Umbilical cord (tissue), 2 donors: Measurements from ENCODE around the gene DNAJC3. TPM values are rescaled to one million over a fixed set of nuclear protein-coding genes. Genes with fewer than 3 reads are reported as not detected.
"Not testable (repeated sequence)": the region's sequence is repeated elsewhere in the genome, so short reads cannot be mapped to it uniquely, and the experiment has no call there.

Experiments used
- DNase-seq: peaks from one replicate; pipeline ENCODE4 v3.0.0-alpha.2; 2015; ENCODE audit warnings: low spot score
- total RNA-seq: library from RNA; depleted of rRNA; stranded (reverse); fragments of >200 nt; gene quantifications from one replicate; pipeline ENCODE4 v1.2.3, GENCODE V29; 2014; ENCODE audit warnings: low replicate concordance; ENCODE audit not compliant: insufficient read depth

Gene DNAJC3
- total RNA-seq, 1 donor from 2014 or later: 60.9 TPM

DNA sequence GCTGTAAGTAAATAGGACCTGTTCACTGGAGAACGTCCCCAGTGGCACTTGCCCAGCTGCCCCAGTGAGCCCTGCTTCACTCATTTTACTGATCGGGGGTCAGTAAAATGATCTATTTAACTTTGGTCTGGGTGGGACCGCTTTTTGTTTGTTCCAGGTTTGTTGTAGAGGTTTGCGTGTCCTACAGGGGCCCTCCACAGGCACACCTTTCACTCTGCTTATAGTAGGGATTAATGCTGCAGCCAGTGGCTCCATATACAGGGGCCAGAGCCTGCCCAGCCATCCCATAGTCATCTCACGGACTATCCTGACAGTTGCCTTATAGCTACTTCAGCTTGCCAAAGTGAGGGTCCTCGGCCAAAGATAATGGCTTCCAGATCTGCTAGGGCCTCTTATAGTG lies 104.1 kb downstream of the DNAJC3 start:
- no peak for DNase-seq

DNA sequence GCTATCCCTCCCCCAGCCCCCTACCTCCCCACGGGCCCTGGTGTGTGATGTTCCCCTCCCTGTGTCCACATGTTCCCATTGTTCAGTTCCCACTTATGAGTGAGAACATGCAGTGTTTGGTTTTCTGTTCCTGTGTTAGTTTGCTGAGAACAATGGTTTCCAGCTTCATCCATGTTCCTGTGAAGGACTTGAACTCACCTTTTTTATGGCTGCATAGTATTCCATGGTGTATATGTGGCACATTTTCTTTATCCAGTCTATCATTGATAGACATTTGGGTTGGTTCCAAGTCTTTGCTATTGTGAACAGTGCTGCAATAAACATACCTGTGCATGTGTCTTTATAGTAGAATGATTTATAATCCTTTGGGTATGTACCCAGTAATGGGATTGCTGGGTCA lies 105.0 kb downstream of the DNAJC3 start:
- DNase-seq: not testable (repeated sequence)

DNA sequence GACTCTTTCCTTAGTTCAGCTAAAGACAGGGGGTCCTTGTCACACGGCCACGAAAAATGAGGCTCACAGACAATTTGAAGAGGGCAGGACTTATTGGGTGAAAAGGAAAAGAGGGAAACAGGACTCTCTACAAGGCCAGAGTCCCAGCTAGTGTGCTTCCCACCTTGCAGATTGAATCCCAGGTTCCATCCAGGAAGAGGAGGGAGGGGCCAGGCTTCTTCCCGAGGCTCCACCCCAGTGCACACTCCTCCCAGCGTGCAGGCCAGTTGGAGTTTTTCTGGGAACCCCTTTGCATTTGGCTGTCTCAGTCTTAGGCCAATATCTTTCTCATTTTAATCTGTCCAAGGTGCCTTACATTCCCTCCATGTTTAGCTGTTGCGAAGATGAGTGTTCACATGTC lies 106.8 kb downstream of the DNAJC3 start:
- DNase-seq: no peak

DNA sequence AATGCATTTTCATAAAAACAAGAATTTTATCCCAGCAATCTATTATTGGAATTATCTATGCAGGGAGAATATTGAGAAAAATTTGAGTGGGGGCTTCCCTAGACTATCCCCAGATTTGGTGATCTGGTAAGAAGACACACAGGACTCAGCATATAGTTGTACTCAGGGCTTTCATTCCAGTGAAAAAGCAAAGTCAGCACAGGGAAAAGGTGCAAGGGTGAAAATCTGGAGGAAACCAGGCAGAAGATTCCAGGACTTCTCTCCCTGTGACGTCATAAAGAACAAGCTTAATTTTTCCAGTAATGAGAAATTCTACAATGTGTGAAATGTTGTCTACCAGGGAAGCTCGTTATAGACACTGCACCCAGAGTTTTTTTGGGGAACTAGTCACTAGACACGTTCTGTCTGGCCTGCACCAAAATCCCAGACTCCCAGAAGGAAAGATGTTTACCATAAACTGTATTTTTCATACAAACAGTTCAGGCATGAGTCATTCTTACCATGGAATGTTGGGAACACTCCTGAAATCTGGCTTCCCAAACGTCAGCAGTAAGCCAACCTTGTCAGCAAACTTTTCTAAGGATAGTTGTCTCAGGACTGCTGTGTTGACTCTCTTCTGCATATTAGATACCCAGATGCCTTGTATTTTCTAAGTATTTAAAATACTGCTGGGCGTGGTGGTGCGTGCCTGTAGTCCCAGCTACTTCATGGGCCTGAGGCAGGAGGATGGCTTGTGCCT lies 107.4 kb downstream of the DNAJC3 start:
- peak; percentile 67 for DNase-seq

DNA sequence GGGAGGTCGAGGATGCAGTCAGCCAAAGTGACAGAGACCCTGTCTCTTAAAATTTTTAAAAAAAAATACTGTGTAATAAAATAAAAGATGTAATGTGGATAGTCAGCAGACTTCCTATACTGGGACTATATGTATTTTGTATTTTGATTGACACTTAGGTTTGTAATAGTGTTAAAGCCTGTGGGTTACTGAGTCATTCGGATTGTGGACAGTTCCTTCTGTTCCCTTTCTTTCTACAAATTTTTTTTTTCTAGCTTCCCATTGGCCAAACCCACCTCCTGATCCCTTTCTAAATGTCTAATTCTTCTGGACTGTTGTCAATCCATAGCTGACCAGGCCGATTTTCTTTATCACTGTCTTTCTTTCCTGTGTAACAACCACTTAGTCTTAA lies 108.0 kb downstream of the DNAJC3 start:
- no peak for DNase-seq

DNA sequence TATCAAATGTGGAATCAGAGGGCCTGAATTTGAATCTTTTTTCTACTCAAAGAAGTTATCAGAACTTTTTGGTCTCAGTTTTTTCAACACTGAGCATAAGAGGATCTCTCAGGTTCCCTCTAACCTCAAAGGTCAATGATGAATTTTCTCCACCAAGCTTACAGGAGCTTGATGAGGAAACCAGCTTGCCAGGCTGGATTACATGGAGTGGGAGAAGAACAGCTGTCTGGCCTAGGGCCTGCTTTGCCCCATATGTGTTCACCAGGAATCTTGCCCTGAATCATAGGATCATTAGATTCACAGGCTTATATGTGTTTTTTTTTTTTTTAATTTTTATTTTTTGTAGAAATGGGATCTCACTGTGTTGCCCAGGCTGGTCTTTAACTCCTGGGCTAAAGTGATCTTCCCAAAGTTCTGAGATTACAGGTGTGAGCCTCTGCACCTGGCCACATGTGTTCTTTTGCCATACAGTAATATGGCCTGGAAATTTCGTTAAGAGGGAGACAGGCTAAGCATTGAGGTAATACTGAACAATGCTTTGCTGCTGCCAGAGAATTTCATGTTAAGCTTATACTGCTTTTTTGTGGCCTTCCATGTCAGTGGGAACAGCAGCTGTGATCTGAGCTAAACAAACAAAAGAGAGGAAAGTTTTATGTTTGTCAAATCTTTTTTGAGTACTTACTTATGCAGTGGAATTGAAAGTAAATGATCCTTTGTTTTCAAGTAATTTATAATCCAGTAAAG lies 110.6 kb downstream of the DNAJC3 start:
- no peak for DNase-seq

DNA sequence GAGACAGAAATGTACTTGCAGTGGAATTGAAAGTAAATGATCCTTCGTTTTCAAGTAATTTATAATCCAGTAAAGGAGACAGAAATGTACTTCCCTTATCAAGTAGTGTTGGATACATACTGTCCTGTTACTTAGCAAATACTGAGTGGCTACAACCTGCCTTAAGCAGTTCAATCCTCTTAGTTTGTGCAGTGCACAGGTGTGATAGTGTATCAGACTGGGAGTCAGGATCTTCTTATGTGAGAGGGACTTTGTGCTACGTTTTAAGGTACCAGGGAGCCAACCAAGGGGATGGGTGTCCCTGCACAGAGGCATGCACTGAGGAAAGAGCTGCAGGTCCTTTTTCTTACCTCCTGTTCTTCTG lies 111.1 kb downstream of the DNAJC3 start:
- DNase-seq: no peak

DNA sequence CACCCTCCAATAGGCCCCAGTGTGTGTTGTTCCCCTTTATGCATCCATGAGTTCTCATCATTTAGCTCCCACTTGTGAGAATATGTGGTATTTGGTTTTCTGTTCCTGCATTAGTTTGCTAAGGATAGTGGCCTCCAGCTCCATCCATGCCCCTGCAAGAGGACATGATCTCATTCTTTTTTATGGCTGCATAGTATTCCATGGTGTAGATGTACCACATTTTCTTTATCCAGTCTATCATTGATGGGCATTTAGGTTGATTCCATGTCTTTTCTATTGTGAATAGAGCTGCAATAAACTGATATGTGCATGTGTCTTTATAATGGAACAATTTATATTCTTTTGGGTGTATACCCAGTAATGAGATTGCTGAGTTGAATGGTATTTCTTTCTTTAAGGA lies 112.4 kb downstream of the DNAJC3 start:
- not testable (repeated sequence) for DNase-seq

DNA sequence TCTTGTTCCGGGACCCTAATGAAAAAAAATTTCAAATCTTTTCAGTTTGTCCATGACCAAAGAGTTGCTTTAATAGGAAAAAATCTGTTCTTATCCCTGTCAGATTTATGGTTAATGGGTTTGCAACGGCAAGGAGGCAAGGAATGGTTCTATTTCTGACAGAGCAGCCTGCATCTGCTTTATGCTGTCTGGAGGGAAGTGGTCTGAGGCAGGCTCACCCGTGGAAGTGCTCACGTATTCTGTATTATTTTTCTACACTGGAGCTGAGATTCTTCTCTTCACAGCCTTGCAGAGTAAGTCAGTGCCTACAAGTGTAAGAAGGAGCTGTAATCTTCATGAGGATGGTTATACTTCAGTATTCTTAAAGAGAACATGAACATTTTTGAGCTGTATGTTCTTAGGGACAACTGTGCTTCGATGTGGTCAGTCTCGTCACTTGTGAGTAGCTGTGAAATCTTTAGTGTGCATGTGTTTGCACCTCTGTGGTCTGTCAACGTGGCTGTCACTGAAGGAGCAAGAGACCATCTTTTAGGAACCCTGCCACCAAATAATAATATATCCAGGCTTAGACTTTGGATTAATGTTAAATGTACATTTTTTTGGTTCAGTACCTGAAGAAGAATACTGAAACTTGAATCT lies 114.3 kb downstream of the DNAJC3 start:
- no peak for DNase-seq

DNA sequence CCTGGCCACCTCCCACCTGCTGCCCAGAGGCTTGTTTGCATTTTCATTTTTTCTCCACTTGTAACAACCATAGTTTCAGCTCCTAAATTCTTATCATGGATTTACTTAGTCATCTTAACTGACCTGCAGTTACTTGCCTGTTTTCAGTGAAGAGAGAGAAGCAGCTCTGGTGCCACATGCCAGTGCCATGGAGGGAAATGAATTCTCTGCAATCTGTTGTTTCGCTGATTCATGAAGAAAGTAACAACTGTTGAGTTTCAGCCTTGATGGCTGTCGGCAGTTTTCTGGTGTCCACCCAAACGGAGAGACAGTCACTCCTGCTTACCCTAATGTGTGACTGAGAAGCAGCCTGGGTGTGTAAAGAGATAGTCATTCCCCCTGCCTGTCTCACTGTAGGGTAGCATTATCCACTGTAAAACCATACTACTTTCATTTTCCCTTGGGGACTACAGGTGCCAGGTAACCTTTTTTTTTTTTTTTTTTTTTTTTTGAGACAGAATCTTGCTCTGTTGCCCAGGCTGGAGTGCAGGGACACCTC lies 116.1 kb downstream of the DNAJC3 start:
- DNase-seq: no peak

DNA sequence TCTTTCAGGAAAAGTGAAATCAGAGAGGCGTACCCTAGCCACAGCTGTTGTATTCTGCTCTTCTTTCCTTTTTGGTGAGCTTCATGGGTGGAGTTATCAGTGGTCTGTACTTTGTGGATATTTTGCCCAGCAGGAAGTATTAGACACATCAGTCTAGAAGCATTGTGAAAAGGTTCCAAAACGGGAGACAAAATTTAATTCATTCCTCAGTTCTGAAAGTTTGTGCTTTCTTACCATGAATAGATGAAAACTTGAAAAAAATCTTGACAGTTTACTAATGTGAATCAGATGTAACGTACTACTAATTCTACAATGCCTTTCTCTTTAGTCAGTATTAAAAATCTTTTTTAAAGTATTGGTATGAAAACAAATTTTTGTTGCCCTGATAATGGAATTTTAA lies 116.8 kb downstream of the DNAJC3 start:
- no peak for DNase-seq

DNA sequence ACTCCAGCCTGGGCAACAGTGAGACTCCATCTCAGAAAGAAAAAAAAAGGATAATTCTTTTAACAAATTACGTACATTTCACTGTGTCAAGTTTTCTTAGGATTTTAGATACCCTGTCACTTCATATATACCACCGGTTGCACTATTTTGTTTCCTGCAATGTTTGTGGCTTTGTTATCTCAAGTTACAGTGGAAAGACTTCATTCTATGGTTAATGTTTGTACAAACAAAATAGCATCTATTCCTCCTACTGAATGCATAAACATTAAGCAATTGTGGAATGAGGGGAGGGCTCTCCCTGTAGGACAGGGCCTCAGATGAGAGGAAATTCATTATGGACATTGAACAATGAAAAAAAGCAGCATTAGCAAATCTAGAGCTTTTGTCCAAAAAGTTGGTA lies 120.1 kb downstream of the DNAJC3 start:
- no peak for DNase-seq

DNA sequence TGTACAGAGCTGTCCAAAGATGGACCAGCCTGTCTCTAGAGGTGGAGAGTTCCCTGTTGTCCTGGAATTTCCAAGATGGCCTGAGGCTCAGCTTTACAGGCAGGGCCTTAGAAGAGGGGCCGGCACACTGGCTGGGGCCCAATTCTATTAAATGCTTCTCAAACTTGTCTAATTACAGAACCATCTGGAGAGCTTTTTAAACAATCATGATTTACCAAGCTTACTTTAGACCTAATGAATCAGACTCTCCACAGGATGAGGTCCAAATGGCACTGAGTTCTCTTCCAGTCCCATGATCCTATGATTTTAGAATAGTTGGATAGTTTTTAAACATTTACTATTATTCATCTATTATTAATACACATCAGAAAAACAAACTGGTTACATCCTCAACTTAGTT lies 123.5 kb downstream of the DNAJC3 start:
- no peak for DNase-seq

DNA sequence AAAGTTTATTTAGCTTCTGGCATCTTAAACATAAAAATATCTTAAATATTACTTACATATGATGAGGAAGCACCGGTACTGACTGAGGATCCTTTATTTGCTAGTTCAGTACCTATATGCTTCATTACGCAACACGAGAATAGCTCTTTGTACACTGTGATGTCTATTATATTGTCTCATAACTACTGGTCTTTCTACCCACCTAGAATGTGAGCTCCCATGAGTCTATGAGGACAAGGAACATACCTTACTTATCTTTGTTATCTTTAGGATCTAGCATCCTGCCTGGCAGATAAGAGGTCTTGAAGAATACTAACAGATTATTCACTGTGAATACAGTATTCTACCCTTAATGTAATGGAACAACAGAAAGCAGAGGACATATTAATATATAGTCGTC lies 124.9 kb downstream of the DNAJC3 start:
- DNase-seq: no peak

DNA sequence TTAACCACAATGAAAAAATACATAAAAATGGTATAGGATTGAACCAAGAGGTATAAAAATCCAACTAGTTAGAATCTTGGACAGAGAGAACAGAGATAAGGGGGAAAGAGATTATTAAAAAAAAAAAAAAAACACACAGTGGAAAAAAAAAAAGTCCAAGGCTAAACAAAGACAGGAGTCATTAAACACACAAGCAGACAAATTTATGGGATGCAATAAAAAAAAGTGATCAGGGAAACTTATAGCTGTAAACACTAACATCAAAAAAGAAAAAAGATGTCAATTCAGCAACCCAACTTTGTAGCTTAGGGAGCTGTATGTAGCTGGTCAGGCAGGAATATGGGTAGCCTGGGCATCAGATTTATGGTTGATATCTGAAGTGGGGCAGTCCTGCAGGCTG lies 129.0 kb downstream of the DNAJC3 start:
- DNase-seq: no peak

DNA sequence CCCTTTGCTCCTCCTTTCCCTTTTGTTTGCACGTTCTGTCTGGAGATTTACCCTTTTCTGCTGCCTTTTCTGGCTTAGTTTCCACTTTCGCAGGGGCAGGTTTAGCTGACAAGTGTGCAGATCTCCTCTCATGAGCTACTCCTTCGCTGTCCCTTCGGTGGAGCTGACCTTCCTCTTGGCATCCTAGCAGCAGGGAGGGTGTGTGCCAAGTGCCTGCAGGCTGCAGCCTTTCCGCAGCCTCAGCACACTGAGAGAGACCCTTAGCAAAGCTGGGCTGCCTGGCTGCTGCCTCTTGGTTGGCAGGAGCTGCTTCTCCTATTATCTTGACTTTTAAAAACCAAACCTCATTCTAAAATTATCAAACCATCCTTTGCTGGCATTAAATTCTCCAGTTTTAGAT lies 132.5 kb downstream of the DNAJC3 start:
- no peak for DNase-seq

DNA sequence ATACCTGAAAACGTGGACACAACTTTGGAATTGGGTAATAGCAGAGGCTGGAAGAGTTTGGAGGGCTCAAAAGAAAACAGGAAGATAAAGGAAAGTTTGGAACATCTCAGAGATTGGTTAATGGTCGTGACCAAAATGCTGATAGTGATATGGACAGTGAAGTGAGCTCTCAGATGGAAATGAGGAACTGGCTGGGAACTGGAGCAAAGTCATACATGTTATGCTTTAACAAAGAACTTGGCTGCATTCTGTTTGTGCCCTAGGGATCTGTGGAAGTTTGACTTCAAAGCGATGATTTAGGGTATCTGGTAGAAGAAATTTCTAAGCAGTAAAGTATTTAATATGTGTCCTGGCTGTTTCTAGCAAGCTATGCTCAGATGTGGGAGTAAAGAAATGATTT lies 136.2 kb downstream of the DNAJC3 start:
- DNase-seq: no peak

DNA sequence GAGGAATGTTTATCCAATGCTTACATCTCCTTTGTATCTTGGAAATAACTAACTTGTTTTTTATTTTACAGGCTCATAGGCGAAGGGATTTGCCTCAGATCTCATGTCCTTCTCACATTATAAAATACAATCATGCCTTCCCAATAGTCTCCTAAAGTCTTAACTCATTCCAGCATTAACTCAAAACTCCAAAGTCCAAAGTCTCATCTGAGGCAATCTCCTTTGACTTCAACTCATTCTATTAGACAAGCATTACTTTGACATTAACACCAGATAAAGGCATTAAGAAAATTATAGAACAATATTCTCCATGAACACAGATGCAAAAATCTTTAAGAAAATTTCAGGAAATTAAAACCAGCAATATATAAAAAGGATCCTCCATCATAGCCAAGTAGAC lies 137.6 kb downstream of the DNAJC3 start:
- no peak for DNase-seq

DNA sequence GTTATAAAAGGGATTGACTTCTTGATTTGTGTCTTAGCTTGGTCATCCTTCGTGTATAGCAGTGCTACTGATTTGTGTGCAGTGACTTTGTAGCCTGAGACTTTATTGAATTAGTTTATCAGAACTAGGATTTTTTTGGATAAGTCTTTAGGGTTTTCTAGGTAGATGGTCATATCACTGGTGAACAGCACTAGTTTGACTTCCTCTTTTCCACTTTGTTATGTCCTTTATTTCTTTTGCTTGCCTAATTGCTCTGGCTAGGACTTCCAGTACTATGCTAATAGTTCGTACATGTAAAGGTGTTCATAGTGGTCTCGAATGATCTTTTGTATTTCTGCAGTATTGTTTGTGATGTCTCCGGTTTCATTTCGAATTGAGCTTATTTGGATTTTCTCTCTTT lies 145.4 kb downstream of the DNAJC3 start:
- no peak for DNase-seq

DNA sequence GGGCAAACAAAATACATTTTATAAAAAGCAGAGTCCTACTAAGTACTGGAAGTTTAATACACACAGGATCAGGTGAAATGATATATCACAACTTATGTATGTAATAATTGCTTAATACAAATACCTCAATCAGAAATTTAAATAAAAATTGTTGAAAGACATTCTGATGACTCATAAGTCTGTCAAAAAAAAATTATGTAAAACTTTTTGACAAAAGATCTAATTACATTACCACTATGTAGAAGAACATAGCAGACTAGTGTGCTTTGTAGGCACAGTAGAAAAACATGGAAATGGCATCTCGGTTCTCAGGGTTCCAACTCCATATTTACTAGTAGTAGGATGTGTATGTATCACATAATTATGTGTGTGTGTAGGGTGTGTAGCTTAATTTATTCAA lies 156.2 kb downstream of the DNAJC3 start:
- no peak for DNase-seq

DNA sequence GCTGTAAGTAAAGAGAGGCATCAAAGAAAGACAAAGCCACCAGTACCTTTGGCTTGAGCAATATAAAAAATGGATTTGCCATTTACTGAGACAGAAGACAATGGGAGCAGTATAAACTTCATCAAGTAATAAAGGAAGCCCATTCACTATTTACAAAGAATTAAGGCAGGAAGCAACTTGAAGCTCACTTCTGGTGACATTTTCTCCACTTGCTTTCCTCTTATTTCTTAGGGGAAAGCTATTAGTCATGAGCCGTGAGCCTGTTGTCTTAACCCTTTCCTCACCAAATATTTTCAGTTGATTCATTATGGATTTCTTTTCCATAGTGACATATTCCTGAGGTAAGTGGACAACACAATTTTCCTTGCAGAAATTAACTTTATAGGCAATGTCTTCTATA lies 156.8 kb downstream of the DNAJC3 start:
- no peak for DNase-seq

DNA sequence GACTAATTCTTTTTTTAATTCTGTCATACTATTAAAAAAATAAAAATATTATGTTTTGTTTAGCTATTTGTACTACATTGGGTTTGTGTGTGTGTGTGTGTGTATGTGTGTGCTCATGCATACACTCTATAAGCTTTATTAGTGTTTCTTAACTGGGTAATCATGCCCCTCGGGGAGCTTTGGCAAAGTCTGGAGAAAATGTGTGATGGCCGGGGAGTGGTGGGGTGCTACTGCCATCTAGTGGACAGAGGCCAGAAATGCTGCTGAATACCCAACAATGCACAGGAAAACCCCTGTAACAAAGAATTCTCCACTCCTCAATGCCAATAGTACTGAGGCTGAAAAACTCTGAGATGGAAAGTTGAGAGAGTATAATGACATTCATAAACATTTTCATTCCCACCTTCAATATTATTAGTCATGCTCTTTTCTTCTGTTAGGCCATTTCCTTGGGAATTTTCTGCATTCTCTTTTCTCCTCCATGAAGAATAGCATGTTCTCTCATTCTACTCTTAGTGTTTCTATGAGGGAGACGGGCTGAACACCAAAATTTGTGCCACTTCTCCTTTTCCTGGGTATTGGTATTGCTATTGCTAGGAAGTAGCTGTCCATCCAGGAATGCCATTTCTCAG lies 157.3 kb downstream of the DNAJC3 start:
- DNase-seq: peak; percentile 71
